Prostate gland (tissue), 2 donors: ENCODE results near the gene MEIS2. TPM values are rescaled to one million over a fixed set of nuclear protein-coding genes. Genes with fewer than 3 reads are reported as not detected.

Experiments used
- DNase-seq: peaks from one replicate; pipeline ENCODE4 v3.0.0-alpha.2; 2019; ENCODE audit warnings: low spot score
- H3K27ac ChIP-seq, 2 donors: fragments of 200-600 bp; sonication (generic); 2 replicates each; pipeline ENCODE4 v1.5.1; 2017 to 2019
- H3K27me3 ChIP-seq: fragments of 200-600 bp; sonication (generic); replicated peaks from 2 replicates; pipeline ENCODE4 v1.5.1; 2019; ENCODE audit not compliant: insufficient read depth
- H3K36me3 ChIP-seq, 2 donors: fragments of 200-600 bp; sonication (generic); 1 replicate in 1 of 2; 2 replicates in 1 of 2; pipeline versions ENCODE4 v1.5.1 to v1.8.1; 2017 to 2019
- H3K4me1 ChIP-seq: fragments of 200-600 bp; sonication (generic); replicated peaks from 2 replicates; pipeline ENCODE4 v1.5.1; 2019
- H3K4me3 ChIP-seq, 2 donors: fragments of 200-600 bp; sonication (generic); 2 replicates each; pipeline ENCODE4 v1.5.1; 2017 to 2019
- H3K9me3 ChIP-seq: fragments of 200-600 bp; sonication (generic); 2 replicates; pipeline ENCODE4 v1.5.1; 2017
- CTCF ChIP-seq, 4 experiments: fragments of 200-600 bp in 2 of 4; fragments of 450-650 bp in 2 of 4; sonication (generic) in 2 of 4; IDR thresholded peaks; 1 replicate in 3 of 4; 2 replicates in 1 of 4; pipeline ENCODE4 v1.5.1; 2016 to 2019; ENCODE audit warnings: antibody characterized with exemption in 4 of 4, mild to moderate bottlenecking in 2 of 4, moderate library complexity in 2 of 4
- POLR2A ChIP-seq: fragments of 450-650 bp; IDR thresholded peaks from one replicate; pipeline ENCODE4 v1.6.1; 2016; ENCODE audit warnings: antibody characterized with exemption, mild to moderate bottlenecking
- POLR2AphosphoS5 ChIP-seq: sonication (generic); formaldehyde crosslinking; IDR thresholded peaks from one replicate; pipeline ENCODE4 v1.6.1; 2017; ENCODE audit warnings: antibody characterized with exemption
- WGBS: methylation state at CpG from one replicate; pipeline ENCODE4 v1.1.5; 2018; 5-methylcytosine and 5-hydroxymethylcytosine counted together
- intact Hi-C: fragments of 100-400 bp; cut with DNase I; formaldehyde crosslinking; loops from one replicate; pipeline ENCODE4 v1.14.2; 2022
- total RNA-seq, 2 donors: library from RNA; depleted of rRNA; stranded (reverse); fragments of >200 nt; gene quantifications; one replicate each; pipeline ENCODE4 v1.1.0, GENCODE V29; 2016

The MEIS2 gene
- total RNA-seq, 2 donors from 2014 or later = 53.4 to 73.2 TPM

- intact Hi-C loops = no loop called here
- Histone ChIP-seq H3K27ac (no peak overlapping the region), H3K4me3 (no peak overlapping the region), H3K36me3 (no peaks in the 10 kb centered on the region), H3K9me3 (no peaks in the 10 kb centered on the region), H3K4me1 (no peaks in the 10 kb centered on the region), H3K27me3 (no peaks in the 10 kb centered on the region)
- WGBS = 37% methylated on average over 2 of the region's 2 CpGs
- no peak for TF ChIP-seq POLR2A
- TF ChIP-seq POLR2AphosphoS5 = no peak
- TF ChIP-seq CTCF (IDR thresholded peaks at IDR 0.05) = no peak
- DNase-seq = no peak
Observed at GRCh38 chr15:36960179-36960946, 140.0 kb downstream of the MEIS2 start.

GRCh38 chr15:36959746-36960145 is 140.6 kb downstream of the MEIS2 start:
- H3K36me3 ChIP-seq = no peaks in the 10 kb centered on the region
- no peak overlapping the region for H3K27ac ChIP-seq
- DNase-seq = no peak

DNA sequence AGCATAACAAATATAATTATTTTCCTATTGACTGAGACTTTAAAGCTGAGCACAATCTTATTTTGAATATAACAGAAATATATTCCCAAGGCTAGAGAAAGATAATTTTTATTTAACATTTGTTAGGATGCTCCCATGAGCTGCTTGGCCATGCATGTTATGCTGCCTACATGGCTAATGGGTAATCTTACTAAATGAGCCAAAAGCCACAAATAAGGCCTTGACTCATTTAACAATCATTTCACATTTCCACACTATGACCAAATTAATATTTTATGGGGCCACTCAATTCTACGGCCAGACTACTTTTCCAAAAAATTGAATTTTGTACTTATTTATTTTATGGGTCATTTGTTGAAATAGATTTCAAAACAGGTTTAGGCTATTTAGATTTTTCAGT is 141.7 kb downstream of the MEIS2 start:
- Histone ChIP-seq H3K4me1 (no peaks in the 10 kb centered on the region), H3K27me3 (no peaks in the 10 kb centered on the region)
- 77% methylated on average over 1 of the region's 1 CpG for WGBS

More at GRCh38 chr15:36959746-36960145, 140.6 kb downstream of the MEIS2 start:
- Histone ChIP-seq H3K4me3 (no peak overlapping the region), H3K4me1 (no peaks in the 10 kb centered on the region), H3K9me3 (no peaks in the 10 kb centered on the region), H3K27me3 (no peaks in the 10 kb centered on the region)
- intact Hi-C loops = no loop called here
- no peak for TF ChIP-seq POLR2AphosphoS5

DNA sequence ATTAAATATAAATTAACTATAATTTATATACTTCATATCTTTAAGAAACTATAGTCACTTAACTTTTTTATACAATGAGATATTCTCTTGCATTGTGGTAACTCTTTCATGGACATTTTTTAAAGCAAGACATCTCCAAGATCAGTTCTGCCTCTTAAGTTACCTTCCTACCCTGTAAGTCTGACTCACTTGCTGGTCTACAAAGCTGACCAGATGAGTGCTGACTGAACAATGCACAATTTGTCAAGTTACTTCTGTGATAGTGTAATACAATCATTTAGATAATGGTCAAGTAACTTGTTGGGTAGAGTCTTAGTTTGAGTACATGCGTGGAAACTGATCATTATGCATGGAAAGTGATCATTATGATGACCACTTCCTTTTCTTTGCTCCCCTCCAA is 145.9 kb downstream of the MEIS2 start:
- Histone ChIP-seq H3K4me1 (no peaks in the 10 kb centered on the region), H3K27me3 (no peaks in the 10 kb centered on the region), H3K4me3 (no peak overlapping the region), H3K9me3 (no peaks in the 10 kb centered on the region), H3K27ac (no peak overlapping the region), H3K36me3 (no peaks in the 10 kb centered on the region)
- no peak for DNase-seq
- no peak for TF ChIP-seq POLR2AphosphoS5
- TF ChIP-seq CTCF (IDR thresholded peaks at IDR 0.05) = no peak
- no peak for TF ChIP-seq POLR2A
- intact Hi-C loops = no loop called here
- 94% methylated on average over 1 of the region's 1 CpG for WGBS

More for the DNA sequence above, 141.7 kb downstream of the MEIS2 start:
- TF ChIP-seq CTCF (IDR thresholded peaks at IDR 0.05) (no peak), POLR2A (no peak), POLR2AphosphoS5 (no peak)
- no peak for DNase-seq
- no peaks in the 10 kb centered on the region for H3K36me3 ChIP-seq
- intact Hi-C loops = no loop called here
- H3K9me3 ChIP-seq = no peaks in the 10 kb centered on the region
- no peak overlapping the region for H3K27ac ChIP-seq
- no peak overlapping the region for H3K4me3 ChIP-seq

GRCh38 chr15:36953346-36953745 is 147.0 kb downstream of the MEIS2 start:
- TF ChIP-seq POLR2AphosphoS5 (no peak), CTCF (IDR thresholded peaks at IDR 0.05) (no peak), POLR2A (no peak)
- 88% methylated on average over 3 of the region's 3 CpGs for WGBS
- Histone ChIP-seq H3K27me3 (no peaks in the 10 kb centered on the region), H3K4me3 (no peak overlapping the region), H3K4me1 (no peaks in the 10 kb centered on the region), H3K27ac (no peak overlapping the region), H3K9me3 (no peaks in the 10 kb centered on the region), H3K36me3 (peaks cover 0 to 3% of the 10 kb centered on the region in 2 donors)
- intact Hi-C loops = no loop called here
- DNase-seq = no peak
